ENCODE results near the gene PANK2.

PANK2 gene

GRCh38 chr20:3924304-3925112 lies 35.3 kb downstream of the PANK2 start:
- no peak for DNase-seq
- Histone ChIP-seq H3K9me3 (ENCODE audit: control insufficient read depth, low read length) (no peaks in the 10 kb centered on the region), H3K4me3 (ENCODE audit: insufficient read depth, low read depth, low read length, poor library complexity, severe bottlenecking) (no peak overlapping the region), H3K36me3 (ENCODE audit: control insufficient read depth, insufficient read depth, low read length) (peaks cover 30% of the 10 kb centered on the region), H3K27me3 (replicated peaks; ENCODE audit: control insufficient read depth, insufficient read depth, low read length, poor library complexity, severe bottlenecking) (no peaks in the 10 kb centered on the region), H3K4me1 (ENCODE audit: control insufficient read depth, insufficient read depth, low read length, poor library complexity, severe bottlenecking) (no peaks in the 10 kb centered on the region), H3K27ac (ENCODE audit: insufficient read depth, low read length, poor library complexity, severe bottlenecking) (no peak overlapping the region)

GRCh38 chr20:3925113-3925695 lies 36.0 kb downstream of the PANK2 start:
- DNase-seq = no peak
- H3K36me3 ChIP-seq (ENCODE audit: control insufficient read depth, insufficient read depth, low read length) = peaks cover 25% of the 10 kb centered on the region
- H3K27ac ChIP-seq (ENCODE audit: insufficient read depth, low read length, poor library complexity, severe bottlenecking) = no peak overlapping the region
- no peaks in the 10 kb centered on the region for H3K4me1 ChIP-seq (ENCODE audit: control insufficient read depth, insufficient read depth, low read length, poor library complexity, severe bottlenecking)
- no peaks in the 10 kb centered on the region for H3K27me3 ChIP-seq (replicated peaks; ENCODE audit: control insufficient read depth, insufficient read depth, low read length, poor library complexity, severe bottlenecking)
- no peaks in the 10 kb centered on the region for H3K9me3 ChIP-seq (ENCODE audit: control insufficient read depth, low read length)
- H3K4me3 ChIP-seq (ENCODE audit: insufficient read depth, low read depth, low read length, poor library complexity, severe bottlenecking) = no peak overlapping the region

GRCh38 chr20:3925899-3926638 lies 36.9 kb downstream of the PANK2 start:
- Histone ChIP-seq H3K27me3 (replicated peaks; ENCODE audit: control insufficient read depth, insufficient read depth, low read length, poor library complexity, severe bottlenecking) (no peaks in the 10 kb centered on the region), H3K36me3 (ENCODE audit: control insufficient read depth, insufficient read depth, low read length) (peaks cover 23% of the 10 kb centered on the region), H3K27ac (ENCODE audit: insufficient read depth, low read length, poor library complexity, severe bottlenecking) (no peak overlapping the region), H3K4me1 (ENCODE audit: control insufficient read depth, insufficient read depth, low read length, poor library complexity, severe bottlenecking) (no peaks in the 10 kb centered on the region), H3K9me3 (ENCODE audit: control insufficient read depth, low read length) (no peaks in the 10 kb centered on the region), H3K4me3 (ENCODE audit: insufficient read depth, low read depth, low read length, poor library complexity, severe bottlenecking) (no peak overlapping the region)
- DNase-seq = no peak

- Histone ChIP-seq H3K4me1 (ENCODE audit: control insufficient read depth, insufficient read depth, low read length, poor library complexity, severe bottlenecking) (no peaks in the 10 kb centered on the region), H3K9me3 (ENCODE audit: control insufficient read depth, low read length) (no peaks in the 10 kb centered on the region), H3K4me3 (ENCODE audit: insufficient read depth, low read depth, low read length, poor library complexity, severe bottlenecking) (no peak overlapping the region), H3K36me3 (ENCODE audit: control insufficient read depth, insufficient read depth, low read length) (peaks cover 22% of the 10 kb centered on the region), H3K27me3 (replicated peaks; ENCODE audit: control insufficient read depth, insufficient read depth, low read length, poor library complexity, severe bottlenecking) (no peaks in the 10 kb centered on the region), H3K27ac (ENCODE audit: insufficient read depth, low read length, poor library complexity, severe bottlenecking) (no peak overlapping the region)
- no peak for DNase-seq
These were observed 38.5 kb downstream of the PANK2 start for GRCh38 chr20:3927486-3928291.

- peaks cover 5% of the 10 kb centered on the region for H3K4me1 ChIP-seq (ENCODE audit: control insufficient read depth, insufficient read depth, low read length, poor library complexity, severe bottlenecking)
- DNase-seq = no peak
- no peak overlapping the region for H3K4me3 ChIP-seq (ENCODE audit: insufficient read depth, low read depth, low read length, poor library complexity, severe bottlenecking)
- no peaks in the 10 kb centered on the region for H3K27me3 ChIP-seq (replicated peaks; ENCODE audit: control insufficient read depth, insufficient read depth, low read length, poor library complexity, severe bottlenecking)
- H3K36me3 ChIP-seq (ENCODE audit: control insufficient read depth, insufficient read depth, low read length) = peaks cover 3% of the 10 kb centered on the region
- H3K9me3 ChIP-seq (ENCODE audit: control insufficient read depth, low read length) = no peaks in the 10 kb centered on the region
- no peak overlapping the region for H3K27ac ChIP-seq (ENCODE audit: insufficient read depth, low read length, poor library complexity, severe bottlenecking)
These were observed 40.5 kb downstream of the PANK2 start for GRCh38 chr20:3929713-3930060.

- no peak for DNase-seq
- Histone ChIP-seq H3K27me3 (replicated peaks; ENCODE audit: control insufficient read depth, insufficient read depth, low read length, poor library complexity, severe bottlenecking) (no peaks in the 10 kb centered on the region), H3K9me3 (ENCODE audit: control insufficient read depth, low read length) (no peaks in the 10 kb centered on the region), H3K4me1 (ENCODE audit: control insufficient read depth, insufficient read depth, low read length, poor library complexity, severe bottlenecking) (peaks cover 5% of the 10 kb centered on the region), H3K36me3 (ENCODE audit: control insufficient read depth, insufficient read depth, low read length) (no peaks in the 10 kb centered on the region), H3K27ac (ENCODE audit: insufficient read depth, low read length, poor library complexity, severe bottlenecking) (no peak overlapping the region), H3K4me3 (ENCODE audit: insufficient read depth, low read depth, low read length, poor library complexity, severe bottlenecking) (no peak overlapping the region)
These were observed 41.3 kb downstream of the PANK2 start for GRCh38 chr20:3930265-3931206.

- Histone ChIP-seq H3K27ac (ENCODE audit: insufficient read depth, low read length, poor library complexity, severe bottlenecking) (no peak overlapping the region), H3K4me3 (ENCODE audit: insufficient read depth, low read depth, low read length, poor library complexity, severe bottlenecking) (no peak overlapping the region), H3K9me3 (ENCODE audit: control insufficient read depth, low read length) (no peaks in the 10 kb centered on the region), H3K27me3 (replicated peaks; ENCODE audit: control insufficient read depth, insufficient read depth, low read length, poor library complexity, severe bottlenecking) (no peaks in the 10 kb centered on the region), H3K4me1 (ENCODE audit: control insufficient read depth, insufficient read depth, low read length, poor library complexity, severe bottlenecking) (peaks cover 5% of the 10 kb centered on the region), H3K36me3 (ENCODE audit: control insufficient read depth, insufficient read depth, low read length) (no peaks in the 10 kb centered on the region)
- DNase-seq = no peak
These were observed 42.5 kb downstream of the PANK2 start for GRCh38 chr20:3931664-3932063.

GRCh38 chr20:3932277-3932676 lies 43.1 kb downstream of the PANK2 start:
- H3K36me3 ChIP-seq (ENCODE audit: control insufficient read depth, insufficient read depth, low read length) = no peaks in the 10 kb centered on the region
- H3K9me3 ChIP-seq (ENCODE audit: control insufficient read depth, low read length) = no peaks in the 10 kb centered on the region
- peaks cover 5% of the 10 kb centered on the region for H3K4me1 ChIP-seq (ENCODE audit: control insufficient read depth, insufficient read depth, low read length, poor library complexity, severe bottlenecking)
- peak overlapping the region; percentile 49 for H3K27ac ChIP-seq (ENCODE audit: insufficient read depth, low read length, poor library complexity, severe bottlenecking)
- H3K4me3 ChIP-seq (ENCODE audit: insufficient read depth, low read depth, low read length, poor library complexity, severe bottlenecking) = peak overlapping the region; percentile 56
- no peaks in the 10 kb centered on the region for H3K27me3 ChIP-seq (replicated peaks; ENCODE audit: control insufficient read depth, insufficient read depth, low read length, poor library complexity, severe bottlenecking)
- no peak for DNase-seq

GRCh38 chr20:3932681-3933080 lies 43.5 kb downstream of the PANK2 start:
- Histone ChIP-seq H3K9me3 (ENCODE audit: control insufficient read depth, low read length) (no peaks in the 10 kb centered on the region), H3K27ac (ENCODE audit: insufficient read depth, low read length, poor library complexity, severe bottlenecking) (peak overlapping the region; percentile 49), H3K27me3 (replicated peaks; ENCODE audit: control insufficient read depth, insufficient read depth, low read length, poor library complexity, severe bottlenecking) (no peaks in the 10 kb centered on the region), H3K4me3 (ENCODE audit: insufficient read depth, low read depth, low read length, poor library complexity, severe bottlenecking) (peak overlapping the region; percentile 56), H3K36me3 (ENCODE audit: control insufficient read depth, insufficient read depth, low read length) (no peaks in the 10 kb centered on the region), H3K4me1 (ENCODE audit: control insufficient read depth, insufficient read depth, low read length, poor library complexity, severe bottlenecking) (peaks cover 5% of the 10 kb centered on the region)
- DNase-seq = no peak
